COLO668 (cell line): ENCODE data around the gene CYP1A2.
A peak's percentile ranks its signal among the peaks of the same experiment; 100 is the strongest.

Experiments
- DNase-seq: peaks from one replicate; lab custom pipeline; 2025; ENCODE audit not compliant: unreplicated experiment; lab: John Stamatoyannopoulos, UW

Gene CYP1A2

DNA sequence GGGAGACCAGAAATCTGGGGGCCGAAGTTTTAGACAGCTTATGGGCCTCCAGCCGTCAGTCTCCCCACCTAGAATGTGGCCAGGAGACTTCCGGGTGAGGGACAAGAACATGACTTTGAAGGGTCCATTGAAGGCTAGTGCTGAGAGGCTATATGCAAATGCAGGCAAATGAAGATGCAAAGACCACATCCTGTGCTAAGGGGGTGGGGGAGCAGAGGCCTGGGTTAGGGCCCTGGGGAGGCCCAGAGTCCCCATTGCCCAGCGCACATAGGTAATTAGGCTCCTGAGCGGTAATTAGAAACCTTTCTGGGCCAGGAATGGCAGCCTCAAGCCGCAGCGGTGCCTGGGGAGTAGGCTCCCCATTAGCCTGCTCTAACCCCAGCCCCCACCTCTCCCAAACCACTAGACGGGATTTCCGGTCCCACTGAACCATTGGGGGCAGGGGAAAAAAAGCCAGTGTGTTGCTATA lies 40.1 kb downstream of the CYP1A2 start:
- DNase-seq = no peak

DNA sequence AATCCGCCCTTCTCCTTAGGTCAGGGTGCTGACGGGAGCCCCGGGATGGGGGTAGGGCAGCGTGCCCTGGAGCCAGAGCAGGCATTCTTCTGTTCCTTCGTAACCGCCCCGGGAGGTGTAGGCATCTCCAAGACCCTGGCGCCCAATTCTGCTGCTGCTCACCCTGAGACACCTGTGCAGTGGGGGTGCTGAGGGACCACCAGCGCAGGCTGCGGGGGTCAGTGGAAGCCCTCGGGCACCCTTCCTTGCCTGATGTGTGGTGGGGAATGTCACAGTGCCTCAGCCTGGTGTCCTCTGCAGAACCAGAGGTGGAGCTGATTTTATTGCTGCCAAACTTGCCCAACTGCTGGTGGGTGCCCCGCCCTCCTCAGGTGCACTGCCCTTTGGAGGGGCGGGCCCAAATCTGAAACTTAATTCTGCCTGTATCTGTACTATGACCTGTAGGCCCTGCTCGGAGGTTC lies 40.6 kb downstream of the CYP1A2 start:
- no peak for DNase-seq

DNA sequence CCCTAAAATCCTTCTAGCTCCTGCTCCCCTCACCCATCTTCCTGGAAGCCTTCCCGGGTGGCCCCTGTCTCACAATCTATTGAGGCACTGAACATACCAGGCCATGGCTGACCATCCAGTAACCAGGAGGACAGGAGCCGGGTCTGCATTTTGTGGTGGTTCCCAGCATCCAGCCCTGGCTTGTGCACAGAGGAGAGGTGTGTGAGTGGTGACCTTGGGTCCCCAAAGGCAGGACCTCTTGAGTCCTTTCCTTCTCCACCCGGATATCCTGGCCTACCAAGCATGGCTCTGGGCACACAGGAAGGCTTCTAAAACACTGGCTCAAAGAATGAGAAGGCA lies 41.1 kb downstream of the CYP1A2 start:
- no peak for DNase-seq

DNA sequence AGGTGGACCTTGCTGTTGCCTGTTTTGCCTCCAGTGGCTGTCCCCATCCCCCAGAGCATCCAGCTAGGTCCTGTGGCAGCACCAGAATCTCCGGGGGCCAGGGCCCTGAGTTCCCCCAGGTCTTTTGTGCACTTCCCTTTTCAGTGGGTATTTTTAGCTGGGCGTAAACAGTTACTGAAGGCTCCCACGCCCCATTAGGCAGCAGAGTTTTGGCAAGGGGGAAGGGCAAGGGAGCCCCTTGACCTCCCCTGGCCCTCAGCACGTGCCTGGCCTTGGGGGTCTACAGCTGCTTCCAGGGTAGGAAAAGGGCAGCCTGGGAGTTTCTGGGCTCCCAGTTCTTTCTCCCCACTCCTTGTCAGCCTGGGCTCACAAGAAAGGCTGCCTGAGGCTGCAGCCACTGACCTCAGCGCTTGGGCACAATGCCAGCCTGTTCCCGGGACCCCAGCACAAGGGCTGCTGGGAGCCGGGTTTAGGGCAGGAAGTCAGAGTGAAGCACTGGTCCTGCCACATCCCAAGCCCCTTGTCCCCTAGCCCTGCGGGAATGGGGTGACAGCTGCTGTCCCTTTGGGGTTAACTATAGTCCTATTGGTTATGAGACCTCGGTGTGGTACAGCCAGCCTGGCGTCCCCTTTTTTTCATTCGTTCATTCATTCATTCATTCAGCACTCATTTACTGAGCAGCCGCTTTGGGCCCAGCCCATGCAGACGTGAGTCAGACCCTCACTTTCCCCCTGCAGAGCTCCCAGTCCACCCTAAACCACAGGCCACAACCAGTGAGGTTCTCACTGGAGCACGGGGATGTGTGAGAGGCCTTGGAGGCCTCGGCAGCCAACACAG lies 41.7 kb downstream of the CYP1A2 start:
- peak; percentile 46 for DNase-seq

DNA sequence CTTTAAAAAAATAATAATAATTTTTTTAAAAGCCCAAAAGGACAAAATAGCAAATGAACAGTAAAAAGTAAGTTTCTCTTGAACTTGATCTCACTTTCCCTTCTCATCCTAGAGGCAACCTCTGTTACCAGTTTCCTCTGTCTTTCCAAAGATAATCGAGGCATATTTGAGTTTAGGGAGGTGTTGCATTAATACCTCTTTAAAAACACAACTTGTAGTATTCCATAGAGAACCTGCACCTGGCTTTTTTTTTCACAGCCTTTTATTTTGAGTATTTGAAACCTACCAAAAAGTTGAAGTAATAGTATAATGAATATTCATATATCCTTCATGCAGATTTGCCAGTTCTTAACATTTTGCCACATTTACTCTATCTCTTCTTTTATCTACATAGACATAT lies 42.4 kb downstream of the CYP1A2 start:
- no peak for DNase-seq

GRCh38 chr15:74791667-74792066 lies 43.0 kb downstream of the CYP1A2 start:
- no peak for DNase-seq

DNA sequence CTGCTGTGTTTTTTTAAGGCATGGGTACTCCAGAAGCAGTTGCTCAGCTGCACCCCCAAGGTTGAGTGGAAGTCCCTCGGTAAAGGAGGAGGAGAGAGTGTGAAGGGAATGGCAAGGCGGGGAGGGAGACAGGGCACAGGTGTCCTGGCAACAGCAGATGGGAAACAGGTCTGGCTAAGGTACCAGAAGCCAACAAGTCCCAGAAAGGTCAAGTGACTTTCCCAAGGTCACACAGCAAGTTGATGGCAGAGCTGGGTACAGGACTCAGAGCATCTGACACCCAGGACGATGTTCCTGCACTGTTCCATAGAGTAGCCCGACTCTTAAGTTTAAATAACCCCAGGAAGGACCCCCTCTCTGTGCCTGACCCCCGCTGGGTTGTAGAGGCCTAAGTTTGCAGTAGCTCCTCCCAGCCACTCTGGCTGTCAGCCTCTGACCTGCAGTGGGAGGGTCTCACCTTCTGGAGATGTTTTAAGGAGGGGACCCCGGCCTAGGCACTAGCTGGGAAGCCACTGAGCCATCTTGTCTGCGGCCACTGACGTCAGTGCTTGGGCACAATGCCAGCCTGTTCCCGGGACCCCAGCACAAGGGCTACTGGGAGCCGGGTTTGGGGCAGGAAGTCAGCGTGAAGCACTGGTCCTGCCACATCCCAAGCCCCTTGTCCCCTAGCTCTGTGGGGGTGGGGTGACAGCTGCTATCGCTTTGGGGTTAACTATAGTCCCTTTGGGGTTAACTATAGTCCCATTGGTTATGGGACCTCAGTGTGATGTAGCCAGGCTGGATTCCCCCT lies 43.8 kb downstream of the CYP1A2 start:
- no peak for DNase-seq

DNA sequence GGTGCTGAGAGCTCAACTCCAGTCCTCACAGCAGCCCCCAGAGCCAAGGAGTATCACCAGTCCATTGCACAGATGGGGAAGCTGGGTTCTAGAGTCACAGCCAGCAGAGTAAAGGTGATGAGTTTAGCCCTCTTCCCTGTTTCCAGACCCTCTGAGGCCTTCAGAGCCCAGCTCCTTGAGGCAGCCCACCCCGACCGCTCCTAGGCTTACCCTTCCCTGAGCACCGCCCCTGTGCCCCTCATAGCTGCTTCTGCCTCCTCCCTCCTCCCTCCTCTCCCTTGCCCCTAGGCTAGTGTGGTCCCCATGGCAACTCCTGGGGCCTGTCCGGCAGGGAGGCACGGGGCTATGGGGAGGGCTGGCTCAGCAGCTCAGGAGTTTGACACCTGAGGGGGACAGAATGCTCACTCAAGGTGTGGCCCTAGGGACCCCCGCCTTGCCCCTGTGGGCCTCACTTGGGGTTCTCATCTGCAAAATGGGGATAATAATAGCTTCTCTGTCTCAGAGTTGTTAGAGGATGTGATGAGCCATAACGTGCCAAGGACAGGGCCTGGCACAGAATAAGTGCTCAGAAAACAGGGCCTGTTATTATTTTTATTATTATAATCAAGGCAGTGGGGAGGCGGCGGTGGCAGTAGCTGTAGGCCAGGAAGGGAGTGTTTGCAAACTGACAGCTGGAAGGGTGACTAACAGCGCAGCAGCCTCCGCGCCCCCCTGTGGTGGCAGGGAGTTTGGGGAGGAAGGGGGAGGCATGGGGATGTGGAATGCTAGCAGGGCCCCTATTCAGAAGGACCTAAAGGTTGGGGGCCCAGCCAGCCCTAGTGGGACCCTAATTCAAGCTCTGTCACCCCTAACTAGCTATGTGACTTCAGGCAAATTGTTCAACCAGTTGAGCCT lies 44.7 kb downstream of the CYP1A2 start:
- DNase-seq = no peak

- DNase-seq = no peak
These were observed 45.8 kb downstream of the CYP1A2 start for GRCh38 chr15:74794248-74794969.

GRCh38 chr15:74794970-74795349 lies 46.3 kb downstream of the CYP1A2 start:
- DNase-seq = no peak

- no peak for DNase-seq
These were observed 47.5 kb downstream of the CYP1A2 start for GRCh38 chr15:74795966-74796625.

DNA sequence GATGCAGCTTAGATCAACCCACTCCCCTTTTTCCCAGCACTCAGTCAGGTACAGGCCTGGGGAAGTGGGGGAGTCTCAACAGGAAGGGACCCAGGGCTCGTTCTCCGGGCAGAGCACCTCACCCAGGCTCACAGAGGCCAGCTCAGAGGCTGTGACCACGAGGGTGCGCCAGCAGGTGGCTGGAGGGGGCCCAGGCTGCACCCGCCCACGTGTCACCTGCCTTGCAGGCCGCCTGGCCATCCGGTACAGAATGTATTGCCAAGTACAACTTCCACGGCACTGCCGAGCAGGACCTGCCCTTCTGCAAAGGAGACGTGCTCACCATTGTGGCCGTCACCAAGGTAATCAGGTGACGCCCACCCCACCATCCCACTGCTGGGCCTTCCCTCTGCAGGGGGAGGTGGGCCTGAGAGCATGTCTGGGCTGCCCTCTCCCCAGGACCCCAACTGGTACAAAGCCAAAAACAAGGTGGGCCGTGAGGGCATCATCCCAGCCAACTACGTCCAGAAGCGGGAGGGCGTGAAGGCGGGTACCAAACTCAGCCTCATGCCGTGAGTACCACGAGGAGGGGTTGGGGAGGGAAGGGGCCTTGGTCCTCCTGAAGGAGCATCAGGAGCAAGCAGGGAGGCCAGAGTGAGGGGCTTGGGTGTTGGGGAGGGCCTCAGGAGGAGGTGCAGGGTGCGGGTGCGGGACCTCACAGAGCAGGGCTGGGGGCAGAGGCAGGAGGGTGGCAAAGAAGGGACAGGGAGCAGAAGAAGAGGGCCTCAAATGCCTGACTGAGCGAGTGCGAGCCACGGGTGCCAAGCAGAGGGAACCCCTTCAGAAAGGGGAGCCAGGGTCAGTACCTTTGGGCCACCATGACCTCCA lies 50.0 kb downstream of the CYP1A2 start:
- DNase-seq = no peak

DNA sequence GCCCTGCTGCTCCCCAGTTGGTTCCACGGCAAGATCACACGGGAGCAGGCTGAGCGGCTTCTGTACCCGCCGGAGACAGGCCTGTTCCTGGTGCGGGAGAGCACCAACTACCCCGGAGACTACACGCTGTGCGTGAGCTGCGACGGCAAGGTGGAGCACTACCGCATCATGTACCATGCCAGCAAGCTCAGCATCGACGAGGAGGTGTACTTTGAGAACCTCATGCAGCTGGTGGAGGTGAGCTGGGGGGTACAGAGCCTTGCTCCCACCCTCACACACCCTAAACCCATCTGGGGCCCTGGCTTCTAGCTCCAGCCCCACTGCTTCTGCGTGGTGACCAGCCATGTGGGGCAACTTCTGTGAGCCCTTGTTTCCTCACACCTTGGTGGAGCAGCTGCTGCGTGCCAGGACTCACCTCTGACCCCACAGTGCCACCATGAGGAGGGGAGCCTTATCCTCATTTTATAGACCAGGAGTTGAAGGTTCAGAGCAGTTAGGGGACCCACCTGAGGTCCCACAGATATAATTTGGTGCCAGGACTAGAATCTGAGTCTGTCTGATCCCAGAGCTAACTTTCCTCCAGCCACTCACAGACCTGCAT lies 50.7 kb downstream of the CYP1A2 start:
- peak; percentile 30 for DNase-seq

DNA sequence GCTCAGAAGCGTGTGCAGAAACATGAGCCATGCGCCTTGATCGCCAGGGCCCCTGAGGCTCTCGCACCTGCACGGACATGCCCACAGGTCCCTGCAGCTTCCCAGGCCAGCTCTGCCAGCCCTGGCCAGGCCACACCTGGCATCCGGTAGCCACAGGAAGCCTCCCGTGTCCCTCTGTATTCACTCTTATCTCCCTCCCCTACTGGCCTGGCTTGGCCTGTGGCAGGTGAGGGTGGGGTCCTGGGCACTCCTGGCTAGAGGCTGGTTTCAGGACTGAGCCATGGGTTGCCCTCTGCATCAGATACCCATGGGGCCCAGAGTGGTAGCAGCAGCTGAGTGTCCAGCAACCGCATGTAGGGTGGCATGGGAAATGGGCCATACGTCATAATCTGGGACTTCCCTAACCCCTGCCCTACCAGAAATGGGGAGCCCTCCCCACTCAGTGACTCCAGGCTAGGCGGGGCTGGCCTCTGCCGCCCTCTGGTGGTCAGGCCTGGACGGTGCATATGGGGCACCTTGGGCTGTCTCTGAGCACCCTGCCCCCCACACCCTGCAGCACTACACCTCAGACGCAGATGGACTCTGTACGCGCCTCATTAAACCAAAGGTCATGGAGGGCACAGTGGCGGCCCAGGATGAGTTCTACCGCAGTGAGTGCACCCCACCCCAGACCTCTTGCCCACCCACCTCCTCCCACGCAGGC lies 51.4 kb downstream of the CYP1A2 start:
- DNase-seq = peak; percentile 63

DNA sequence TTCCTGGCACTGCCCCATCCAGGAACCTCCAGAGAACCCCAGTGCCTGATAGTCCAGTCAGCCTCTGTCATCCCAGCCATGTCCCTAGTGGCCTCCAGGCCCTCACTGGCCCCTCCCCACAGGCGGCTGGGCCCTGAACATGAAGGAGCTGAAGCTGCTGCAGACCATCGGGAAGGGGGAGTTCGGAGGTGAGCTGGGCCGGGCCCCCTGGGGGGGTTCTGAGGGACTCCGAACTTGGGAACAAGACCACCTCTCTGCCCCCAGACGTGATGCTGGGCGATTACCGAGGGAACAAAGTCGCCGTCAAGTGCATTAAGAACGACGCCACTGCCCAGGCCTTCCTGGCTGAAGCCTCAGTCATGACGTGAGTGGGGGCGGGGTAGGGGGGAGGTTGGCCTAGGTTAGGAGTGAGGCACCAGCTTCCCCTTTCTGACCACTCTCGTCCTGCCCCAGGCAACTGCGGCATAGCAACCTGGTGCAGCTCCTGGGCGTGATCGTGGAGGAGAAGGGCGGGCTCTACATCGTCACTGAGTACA lies 52.0 kb downstream of the CYP1A2 start:
- DNase-seq = no peak

DNA sequence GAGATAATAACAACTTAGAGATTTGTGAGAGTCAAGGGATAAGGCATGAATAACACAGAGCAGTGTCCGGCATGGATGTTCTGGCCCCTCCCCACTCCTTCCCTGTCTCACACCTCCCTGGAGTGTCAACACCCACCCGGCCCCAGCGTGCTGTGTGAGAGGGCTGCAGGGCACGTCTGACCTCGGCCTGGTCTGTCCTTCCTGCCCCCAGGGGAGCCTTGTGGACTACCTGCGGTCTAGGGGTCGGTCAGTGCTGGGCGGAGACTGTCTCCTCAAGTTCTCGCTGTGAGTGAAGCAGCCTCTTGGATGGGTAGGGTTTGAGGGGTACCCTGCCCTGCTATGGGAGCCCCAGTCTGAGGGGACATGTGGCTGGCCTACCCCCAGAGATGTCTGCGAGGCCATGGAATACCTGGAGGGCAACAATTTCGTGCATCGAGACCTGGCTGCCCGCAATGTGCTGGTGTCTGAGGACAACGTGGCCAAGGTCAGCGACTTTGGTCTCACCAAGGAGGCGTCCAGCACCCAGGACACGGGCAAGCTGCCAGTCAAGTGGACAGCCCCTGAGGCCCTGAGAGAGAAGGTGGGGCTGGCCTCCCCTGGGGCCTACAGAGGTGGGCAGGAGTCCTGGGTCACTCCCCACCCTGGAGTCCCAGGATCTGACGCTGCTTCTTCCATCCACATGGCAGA lies 52.8 kb downstream of the CYP1A2 start:
- DNase-seq = no peak

DNA sequence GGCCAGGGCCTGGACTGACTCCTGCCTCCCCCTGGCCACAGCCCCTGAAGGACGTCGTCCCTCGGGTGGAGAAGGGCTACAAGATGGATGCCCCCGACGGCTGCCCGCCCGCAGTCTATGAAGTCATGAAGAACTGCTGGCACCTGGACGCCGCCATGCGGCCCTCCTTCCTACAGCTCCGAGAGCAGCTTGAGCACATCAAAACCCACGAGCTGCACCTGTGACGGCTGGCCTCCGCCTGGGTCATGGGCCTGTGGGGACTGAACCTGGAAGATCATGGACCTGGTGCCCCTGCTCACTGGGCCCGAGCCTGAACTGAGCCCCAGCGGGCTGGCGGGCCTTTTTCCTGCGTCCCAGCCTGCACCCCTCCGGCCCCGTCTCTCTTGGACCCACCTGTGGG lies 53.6 kb downstream of the CYP1A2 start:
- DNase-seq = no peak
